GM23338 (cell line): Measurements from ENCODE around the gene CERT1. TPM values are rescaled to one million over a fixed set of nuclear protein-coding genes. Genes with fewer than 3 reads are reported as not detected.

Source experiments
- ATAC-seq: fragments of 200-7000 bp; cut with Tn5 transposase; 3 replicates; pipeline ENCODE4 v1.9.1; 2020
- DNase-seq: peaks from one replicate; pipeline ENCODE4 v3.0.0-alpha.2; 2015; ENCODE audit warnings: low spot score
- H2AFZ ChIP-seq: fragments of 200-600 bp; sonication (generic); 2 replicates; pipeline ENCODE4 v1.8.0; 2016; ENCODE audit warnings: antibody characterized with exemption, mild to moderate bottlenecking, moderate library complexity
- H3F3A ChIP-seq: fragments of 200-600 bp; sonication (generic); replicated peaks from 2 replicates; pipeline ENCODE4 v1.8.0; 2017; ENCODE audit warnings: antibody characterized with exemption, mixed run types, low read depth
- H3K27ac ChIP-seq: fragments of 200-600 bp; sonication (generic); 2 replicates; pipeline ENCODE4 v1.6.1; 2016; ENCODE audit warnings: low read depth
- H3K27me3 ChIP-seq: fragments of 200-600 bp; sonication (generic); 2 replicates; pipeline ENCODE4 v1.8.0; 2016; ENCODE audit warnings: mild to moderate bottlenecking, mixed run types, moderate library complexity; ENCODE audit not compliant: insufficient read depth
- H3K36me3 ChIP-seq: fragments of 200-600 bp; sonication (generic); 2 replicates; pipeline ENCODE4 v1.8.0; 2016; ENCODE audit warnings: mild to moderate bottlenecking; ENCODE audit not compliant: insufficient read depth
- H3K4me1 ChIP-seq: fragments of 200-600 bp; sonication (generic); 2 replicates; pipeline ENCODE4 v1.8.0; 2016; ENCODE audit warnings: mild to moderate bottlenecking, moderate library complexity; ENCODE audit not compliant: insufficient read depth
- H3K4me2 ChIP-seq: fragments of 200-600 bp; sonication (generic); 2 replicates; pipeline ENCODE4 v1.7.1; 2017; ENCODE audit warnings: mixed run types
- H3K4me3 ChIP-seq: fragments of 200-600 bp; sonication (generic); 2 replicates; pipeline ENCODE4 v1.6.1; 2016; ENCODE audit warnings: mixed run types
- H3K79me2 ChIP-seq: fragments of 200-600 bp; sonication (generic); replicated peaks from 2 replicates; pipeline ENCODE4 v1.8.0; 2017; ENCODE audit warnings: mild to moderate bottlenecking; ENCODE audit not compliant: insufficient read depth
- H3K9me2 ChIP-seq: fragments of 200-600 bp; sonication (generic); 2 replicates; pipeline ENCODE4 v1.8.0; 2017; ENCODE audit not compliant: insufficient read depth
- H4K20me1 ChIP-seq: fragments of 200-600 bp; sonication (generic); replicated peaks from 2 replicates; pipeline ENCODE4 v1.8.0; 2017; ENCODE audit warnings: mild to moderate bottlenecking; ENCODE audit not compliant: insufficient read depth
- H3K27ac Mint-ChIP-seq: 2 replicates; pipeline ENCODE4 v1.8.0; 2020; ENCODE audit warnings: inconsistent platforms, mild to moderate bottlenecking, moderate library complexity, mixed read lengths
- H3K27me3 Mint-ChIP-seq: 3 replicates; pipeline ENCODE4 v1.8.0; 2022; ENCODE audit warnings: low read depth, mild to moderate bottlenecking, moderate library complexity, mixed read lengths, inconsistent platforms; ENCODE audit not compliant: insufficient read depth, poor library complexity
- H3K36me3 Mint-ChIP-seq: 3 replicates; pipeline ENCODE4 v1.8.0; 2021; ENCODE audit warnings: low read depth, mild to moderate bottlenecking, inconsistent platforms, moderate library complexity, mixed read lengths
- H3K4me1 Mint-ChIP-seq: 3 replicates; pipeline ENCODE4 v1.8.0; 2020; ENCODE audit warnings: mild to moderate bottlenecking, inconsistent platforms, mixed read lengths
- H3K4me3 Mint-ChIP-seq: 3 replicates; pipeline ENCODE4 v1.8.0; 2021; ENCODE audit warnings: moderate library complexity, mild to moderate bottlenecking, inconsistent platforms, mixed read lengths
- H3K9me3 Mint-ChIP-seq: 3 replicates; pipeline ENCODE4 v1.8.0; 2020; ENCODE audit warnings: moderate library complexity, mild to moderate bottlenecking, inconsistent platforms, mixed read lengths
- EZH2 ChIP-seq: fragments of 200-600 bp; sonication (generic); IDR thresholded peaks from one replicate; pipeline ENCODE4 v1.8.0; 2017; ENCODE audit warnings: antibody characterized with exemption, mild to moderate bottlenecking, low read depth; ENCODE audit not compliant: unreplicated experiment
- EZH2phosphoT487 ChIP-seq: fragments of 200-600 bp; sonication (generic); IDR thresholded peaks from one replicate; pipeline ENCODE4 v1.8.1; 2018; ENCODE audit warnings: antibody characterized with exemption; ENCODE audit not compliant: unreplicated experiment
- JUNB ChIP-seq: IDR thresholded peaks from one replicate; pipeline ENCODE4 v1.6.1; 2016; ENCODE audit warnings: antibody characterized with exemption; ENCODE audit not compliant: unreplicated experiment
- REST ChIP-seq: IDR thresholded peaks from one replicate; pipeline ENCODE4 v1.6.1; 2018; ENCODE audit warnings: antibody characterized with exemption; ENCODE audit not compliant: unreplicated experiment
- STAT1 ChIP-seq: IDR thresholded peaks from one replicate; pipeline ENCODE4 v1.6.1; 2016; ENCODE audit warnings: antibody characterized with exemption; ENCODE audit not compliant: unreplicated experiment
- ZNF114 ChIP-seq: fragments of 250-450 bp; sonication (Bioruptor Pico); IDR thresholded peaks from 2 replicates; pipeline ENCODE4 v1.5.0; 2020; ENCODE audit warnings: mild to moderate bottlenecking, moderate library complexity
- ZNF331 ChIP-seq: fragments of 250-450 bp; sonication (Bioruptor Pico); IDR thresholded peaks from 2 replicates; pipeline ENCODE4 v1.5.0; 2020; ENCODE audit warnings: low read depth, mild to moderate bottlenecking, moderate library complexity
- ZNF462 ChIP-seq: fragments of 250-450 bp; sonication (Bioruptor Pico); IDR thresholded peaks from 2 replicates; pipeline ENCODE4 v1.5.0; 2020; ENCODE audit warnings: mild to moderate bottlenecking, moderate library complexity
- polyA plus RNA-seq: library from polyadenylated mRNA; unstranded; fragments of >200 nt; fragmentation: Nextera tagmentation; extraction: Ambion mirVana; gene quantifications from 2 replicates; pipeline ENCODE4 v1.2.1, GENCODE V29; 2016
- total RNA-seq: library from RNA; depleted of rRNA; stranded (reverse); fragments of >200 nt; shearing (Covaris generic); gene quantifications from 2 replicates; pipeline ENCODE4 v1.2.3, GENCODE V29; 2014

Gene CERT1
- total and polyA plus RNA-seq, 2 experiments from 2014 or later: 36.5 to 40.7 TPM

GRCh38 chr5:75389430-75389829 lies 122.0 kb downstream of the CERT1 start:
- Histone ChIP-seq H3K36me3 (0 out of 2 replicates have a peak, but pooled peaks cover 5% of the 10 kb centered on the region), H3K4me1 (no peaks in the 10 kb centered on the region), H3K9me2 (no peaks in the 10 kb centered on the region), H2AFZ (no peak overlapping the region), H3K79me2 (no peaks in the 10 kb centered on the region), H3K27me3 (no peaks in the 10 kb centered on the region), H3K4me3 (no peak overlapping the region), H4K20me1 (no peaks in the 10 kb centered on the region), H3K27ac (no peak overlapping the region), H3F3A (no peaks in the 10 kb centered on the region), H3K4me2 (no peak overlapping the region)
- H3K4me1 Mint-ChIP-seq: no peaks in the 10 kb centered on the region
- H3K4me3 Mint-ChIP-seq: no peak overlapping the region
- peaks cover 2% of the 10 kb centered on the region for H3K27me3 Mint-ChIP-seq
- H3K9me3 Mint-ChIP-seq: no peaks in the 10 kb centered on the region
- ATAC-seq (no peak), DNase-seq (no peak)
- H3K36me3 Mint-ChIP-seq: peaks cover 3% of the 10 kb centered on the region; the same call in 1 of the 3 replicates
- TF ChIP-seq EZH2 (no peak), STAT1 (no peak), ZNF331 (CRISPR knock-in tag) (no peak), REST (no peak), ZNF114 (CRISPR knock-in tag) (no peak)
- no peak overlapping the region for H3K27ac Mint-ChIP-seq

- Histone ChIP-seq H4K20me1 (no peaks in the 10 kb centered on the region), H3K36me3 (0 out of 2 replicates have a peak, but pooled peaks cover 5% of the 10 kb centered on the region), H2AFZ (no peak overlapping the region), H3K79me2 (no peaks in the 10 kb centered on the region), H3K4me3 (no peak overlapping the region), H3K9me2 (no peaks in the 10 kb centered on the region), H3K27me3 (no peaks in the 10 kb centered on the region), H3K4me2 (no peak overlapping the region), H3F3A (no peaks in the 10 kb centered on the region), H3K27ac (no peak overlapping the region), H3K4me1 (no peaks in the 10 kb centered on the region)
- no peak overlapping the region for H3K4me3 Mint-ChIP-seq
- ATAC-seq (no peak), DNase-seq (no peak)
- peaks cover 3% of the 10 kb centered on the region; the same call in 1 of the 3 replicates for H3K36me3 Mint-ChIP-seq
- no peak overlapping the region for H3K27ac Mint-ChIP-seq
- H3K4me1 Mint-ChIP-seq: no peaks in the 10 kb centered on the region
- H3K27me3 Mint-ChIP-seq: peaks cover 2% of the 10 kb centered on the region
- no peaks in the 10 kb centered on the region for H3K9me3 Mint-ChIP-seq
- no peak for TF ChIP-seq EZH2phosphoT487
- TF ChIP-seq JUNB: no peak
- TF ChIP-seq ZNF462 (CRISPR knock-in tag): no peak
- no peak for TF ChIP-seq REST
- TF ChIP-seq ZNF114 (CRISPR knock-in tag): no peak
These were observed 123.6 kb downstream of the CERT1 start for GRCh38 chr5:75387806-75388205.
